PFSK-1 (cell line): ENCODE measurements around the gene TCHP.

Source experiments
- POLR2AphosphoS5 ChIP-seq: IDR thresholded peaks from 2 replicates; pipeline ENCODE4 v1.6.1; 2012; ENCODE audit warnings: low read depth, mild to moderate bottlenecking, control low read depth, low read length, moderate library complexity
- SIN3A ChIP-seq: IDR thresholded peaks from 2 replicates; pipeline ENCODE4 v1.6.1; 2012; ENCODE audit warnings: mild to moderate bottlenecking, low read length, moderate library complexity, borderline replicate concordance; ENCODE audit not compliant: insufficient read depth
- TAF1 ChIP-seq: IDR thresholded peaks from 2 replicates; pipeline ENCODE4 v1.6.1; 2012; ENCODE audit warnings: low read length, control low read depth, borderline replicate concordance; ENCODE audit not compliant: insufficient read depth
- TF ChIP-seq, protein P1 (sequence below), 2 experiments: IDR thresholded peaks; 2 replicates each; pipeline versions ENCODE4 v1.6.1 to v1.8.0; 2011 to 2012; ENCODE audit warnings: low read depth in 2 of 2, low read length in 2 of 2, control low read depth in 1 of 2, inconsistent platforms in 1 of 2, mild to moderate bottlenecking in 1 of 2, moderate library complexity in 1 of 2; ENCODE audit not compliant: insufficient read depth in 1 of 2

DNA sequence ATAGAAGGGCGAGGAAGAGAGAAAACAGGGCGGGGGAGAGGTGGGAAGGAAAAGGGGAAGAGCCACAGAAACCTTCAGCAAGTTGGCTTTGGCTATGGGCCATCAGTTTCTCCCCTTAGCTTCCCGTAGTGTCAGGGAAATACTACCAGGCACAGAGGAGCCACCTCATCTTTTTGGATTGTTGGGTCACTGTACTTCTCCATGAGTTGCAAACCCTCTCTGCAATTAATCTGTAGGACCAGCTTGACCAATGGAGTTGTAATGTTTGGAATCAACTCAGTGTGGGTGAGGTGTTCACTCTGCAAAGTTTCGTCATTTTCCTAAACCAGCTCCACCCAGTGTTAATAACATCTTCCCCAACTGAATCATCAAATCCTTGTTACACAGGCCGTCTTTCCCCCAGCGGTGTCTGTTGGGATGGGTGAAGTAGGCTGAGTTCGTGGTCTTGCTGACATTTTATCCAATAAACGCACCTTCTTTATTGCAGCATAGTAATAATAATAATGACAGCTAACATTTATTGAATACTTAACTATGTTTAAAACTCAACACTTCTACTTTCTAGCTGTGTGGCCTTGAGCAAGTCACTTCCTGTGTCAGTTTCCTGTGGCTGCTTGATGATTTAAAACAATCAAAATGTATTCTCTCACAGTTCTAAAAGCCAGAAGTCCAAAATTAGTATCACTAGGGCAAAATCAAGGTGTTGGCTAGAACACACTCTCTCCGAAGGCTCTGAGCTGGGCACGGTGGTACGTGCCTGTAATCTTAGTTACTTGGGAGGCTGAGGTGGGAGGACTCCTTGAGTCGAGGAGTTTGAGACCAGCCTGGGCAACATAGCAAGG is 11.7 kb upstream of the TCHP start:
- TF ChIP-seq TAF1 (no peak), POLR2AphosphoS5 (no peak), SIN3A (no peak)
- TF ChIP-seq, protein P1, sequence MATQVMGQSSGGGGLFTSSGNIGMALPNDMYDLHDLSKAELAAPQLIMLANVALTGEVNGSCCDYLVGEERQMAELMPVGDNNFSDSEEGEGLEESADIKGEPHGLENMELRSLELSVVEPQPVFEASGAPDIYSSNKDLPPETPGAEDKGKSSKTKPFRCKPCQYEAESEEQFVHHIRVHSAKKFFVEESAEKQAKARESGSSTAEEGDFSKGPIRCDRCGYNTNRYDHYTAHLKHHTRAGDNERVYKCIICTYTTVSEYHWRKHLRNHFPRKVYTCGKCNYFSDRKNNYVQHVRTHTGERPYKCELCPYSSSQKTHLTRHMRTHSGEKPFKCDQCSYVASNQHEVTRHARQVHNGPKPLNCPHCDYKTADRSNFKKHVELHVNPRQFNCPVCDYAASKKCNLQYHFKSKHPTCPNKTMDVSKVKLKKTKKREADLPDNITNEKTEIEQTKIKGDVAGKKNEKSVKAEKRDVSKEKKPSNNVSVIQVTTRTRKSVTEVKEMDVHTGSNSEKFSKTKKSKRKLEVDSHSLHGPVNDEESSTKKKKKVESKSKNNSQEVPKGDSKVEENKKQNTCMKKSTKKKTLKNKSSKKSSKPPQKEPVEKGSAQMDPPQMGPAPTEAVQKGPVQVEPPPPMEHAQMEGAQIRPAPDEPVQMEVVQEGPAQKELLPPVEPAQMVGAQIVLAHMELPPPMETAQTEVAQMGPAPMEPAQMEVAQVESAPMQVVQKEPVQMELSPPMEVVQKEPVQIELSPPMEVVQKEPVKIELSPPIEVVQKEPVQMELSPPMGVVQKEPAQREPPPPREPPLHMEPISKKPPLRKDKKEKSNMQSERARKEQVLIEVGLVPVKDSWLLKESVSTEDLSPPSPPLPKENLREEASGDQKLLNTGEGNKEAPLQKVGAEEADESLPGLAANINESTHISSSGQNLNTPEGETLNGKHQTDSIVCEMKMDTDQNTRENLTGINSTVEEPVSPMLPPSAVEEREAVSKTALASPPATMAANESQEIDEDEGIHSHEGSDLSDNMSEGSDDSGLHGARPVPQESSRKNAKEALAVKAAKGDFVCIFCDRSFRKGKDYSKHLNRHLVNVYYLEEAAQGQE (IDR thresholded peaks at IDR 0.05; ENCODE audit: insufficient read depth in 1 of 2, low read depth in 2 of 2, low read length in 2 of 2): no peak
